Measurements from ENCODE around the gene CALCR.

- TF ChIP-seq CTCF (IDR thresholded peaks at IDR 0.05; ENCODE audit: low read length), result no peak
- TF ChIP-seq EZH2 (IDR thresholded peaks at IDR 0.05; ENCODE audit: borderline replicate concordance, low read length), result no peak
Measured at GRCh38 chr7:93563584-93563983, 10.9 kb downstream of the CALCR start.

All from OCI-LY1 (cell line).